ENCODE measurements around the gene SEMA3C. TPM values are rescaled to one million over a fixed set of nuclear protein-coding genes. Genes with fewer than 3 reads are reported as not detected.
A peak's percentile ranks its signal among the peaks of the same experiment; 100 is the strongest.

SEMA3C gene
- total and polyA plus RNA-seq, 7 donors, result 8.4 to 298 (median 213) TPM

DNA sequence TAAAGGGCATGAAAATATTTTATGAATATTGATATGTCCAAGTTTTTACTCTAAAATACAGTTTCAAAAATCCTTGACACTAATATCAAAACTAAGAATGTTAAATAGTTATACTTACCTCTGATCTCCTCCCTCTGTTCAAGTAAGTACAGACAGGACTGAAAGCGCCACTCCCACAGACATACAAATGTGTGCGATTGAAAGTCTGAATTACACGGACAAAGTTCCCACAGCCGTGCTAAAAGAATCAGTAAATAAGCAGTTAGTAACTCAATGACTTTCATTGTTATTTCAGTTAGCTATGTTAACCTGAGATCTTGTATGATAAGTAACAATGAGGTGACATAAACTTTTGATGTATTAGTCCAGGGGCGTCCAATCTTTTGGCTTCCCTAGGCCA is 100.7 kb downstream of the SEMA3C start:
- TF ChIP-seq POLR2AphosphoS5 (IDR thresholded peaks at IDR 0.05) (no peak), EP300 (IDR thresholded peaks at IDR 0.05) (no peak), POLR2A (IDR thresholded peaks at IDR 0.05) (no peak)
- TF ChIP-seq, protein P1, sequence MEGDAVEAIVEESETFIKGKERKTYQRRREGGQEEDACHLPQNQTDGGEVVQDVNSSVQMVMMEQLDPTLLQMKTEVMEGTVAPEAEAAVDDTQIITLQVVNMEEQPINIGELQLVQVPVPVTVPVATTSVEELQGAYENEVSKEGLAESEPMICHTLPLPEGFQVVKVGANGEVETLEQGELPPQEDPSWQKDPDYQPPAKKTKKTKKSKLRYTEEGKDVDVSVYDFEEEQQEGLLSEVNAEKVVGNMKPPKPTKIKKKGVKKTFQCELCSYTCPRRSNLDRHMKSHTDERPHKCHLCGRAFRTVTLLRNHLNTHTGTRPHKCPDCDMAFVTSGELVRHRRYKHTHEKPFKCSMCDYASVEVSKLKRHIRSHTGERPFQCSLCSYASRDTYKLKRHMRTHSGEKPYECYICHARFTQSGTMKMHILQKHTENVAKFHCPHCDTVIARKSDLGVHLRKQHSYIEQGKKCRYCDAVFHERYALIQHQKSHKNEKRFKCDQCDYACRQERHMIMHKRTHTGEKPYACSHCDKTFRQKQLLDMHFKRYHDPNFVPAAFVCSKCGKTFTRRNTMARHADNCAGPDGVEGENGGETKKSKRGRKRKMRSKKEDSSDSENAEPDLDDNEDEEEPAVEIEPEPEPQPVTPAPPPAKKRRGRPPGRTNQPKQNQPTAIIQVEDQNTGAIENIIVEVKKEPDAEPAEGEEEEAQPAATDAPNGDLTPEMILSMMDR (IDR thresholded peaks at IDR 0.05), result no peak
- no peak overlapping the region for H3K4me3 ChIP-seq
- WGBS, 2 donors, result 37 to 81% methylated on average over 5 of the region's 5 CpGs

DNA sequence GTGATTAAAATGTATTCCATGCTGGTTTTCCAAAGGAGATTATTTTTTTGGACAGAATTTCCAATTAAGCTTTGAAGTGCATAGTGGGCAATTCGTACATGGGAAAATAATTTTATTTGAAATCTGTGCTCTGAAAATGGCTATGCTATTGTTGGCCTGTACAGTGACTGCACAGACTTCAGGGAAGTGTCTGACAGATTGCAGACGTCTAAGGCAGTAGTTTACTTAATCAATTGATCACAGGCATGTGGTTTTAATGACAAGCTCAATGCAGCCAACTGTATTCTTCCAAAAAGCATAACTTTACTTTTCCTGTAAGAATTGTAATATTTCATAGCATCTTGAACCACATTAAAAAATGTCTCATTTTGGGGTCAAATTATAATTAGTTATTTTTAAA is 102.0 kb downstream of the SEMA3C start:
- no peak overlapping the region for H3K4me3 ChIP-seq
- WGBS, 2 donors, result 80 to 83% methylated on average over 2 of the region's 2 CpGs
- peaks cover 0 to 8% (median 0%) of the 10 kb centered on the region in 4 donors for H3K36me3 ChIP-seq
- H3K9me3 ChIP-seq, result no peaks in the 10 kb centered on the region
- H3K27me3 ChIP-seq, result no peaks in the 10 kb centered on the region
- no peak for DNase-seq
- intact Hi-C loops (cut with DNase I), result no loop called here
- H3K27ac ChIP-seq, result no peak overlapping the region
- H3K4me1 ChIP-seq, result peaks cover 0 to 6% (median 2%) of the 10 kb centered on the region in 4 donors
- TF ChIP-seq POLR2AphosphoS5 (IDR thresholded peaks at IDR 0.05), result no peak
- TF ChIP-seq POLR2A (IDR thresholded peaks at IDR 0.05), result no peak
- TF ChIP-seq, protein P1 (IDR thresholded peaks at IDR 0.05), result no peak
- no peak for TF ChIP-seq EP300 (IDR thresholded peaks at IDR 0.05)

More for the DNA sequence above, 100.7 kb downstream of the SEMA3C start:
- Histone ChIP-seq H3K9me3 (no peaks in the 10 kb centered on the region), H3K4me1 (peaks cover 0 to 18% (median 13%) of the 10 kb centered on the region in 4 donors), H3K27me3 (no peaks in the 10 kb centered on the region), H3K36me3 (peaks cover 0 to 8% (median 0%) of the 10 kb centered on the region in 4 donors), H3K27ac (no peak overlapping the region)
- no peak for DNase-seq
- intact Hi-C loops (cut with DNase I), result no loop called here

DNA sequence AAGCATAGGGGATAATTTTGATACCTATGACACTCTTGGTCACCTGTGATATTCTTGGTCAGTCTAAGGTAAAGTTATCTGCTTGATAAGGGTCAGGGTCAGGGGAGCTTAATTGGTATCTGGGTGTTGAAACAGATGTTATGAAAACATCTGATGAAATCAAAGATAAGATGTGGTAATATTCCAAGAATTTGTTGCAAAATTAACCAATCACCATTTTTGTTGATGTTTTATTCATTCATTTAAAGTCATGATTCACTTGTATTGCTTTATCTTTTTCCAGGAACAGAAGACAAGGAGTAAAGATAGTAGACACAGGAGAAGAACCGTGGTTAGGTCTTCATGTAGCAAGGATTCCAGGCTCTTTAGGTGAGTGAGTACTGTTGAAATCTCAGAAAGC is 103.1 kb downstream of the SEMA3C start:
- H3K4me3 ChIP-seq, result no peak overlapping the region
- DNase-seq, result no peak
- no peaks in the 10 kb centered on the region for H3K27me3 ChIP-seq
- intact Hi-C loops (cut with DNase I), result no loop called here
- 83 to 92% methylated on average over 1 of the region's 1 CpG for WGBS, 2 donors
- H3K27ac ChIP-seq, result no peak overlapping the region
- peaks cover 0 to 4% (median 0%) of the 10 kb centered on the region in 4 donors for H3K4me1 ChIP-seq
- peaks cover 0 to 8% (median 0%) of the 10 kb centered on the region in 4 donors for H3K36me3 ChIP-seq
- TF ChIP-seq EP300 (IDR thresholded peaks at IDR 0.05), result no peak
- no peak for TF ChIP-seq POLR2AphosphoS5 (IDR thresholded peaks at IDR 0.05)
- no peaks in the 10 kb centered on the region for H3K9me3 ChIP-seq

DNA sequence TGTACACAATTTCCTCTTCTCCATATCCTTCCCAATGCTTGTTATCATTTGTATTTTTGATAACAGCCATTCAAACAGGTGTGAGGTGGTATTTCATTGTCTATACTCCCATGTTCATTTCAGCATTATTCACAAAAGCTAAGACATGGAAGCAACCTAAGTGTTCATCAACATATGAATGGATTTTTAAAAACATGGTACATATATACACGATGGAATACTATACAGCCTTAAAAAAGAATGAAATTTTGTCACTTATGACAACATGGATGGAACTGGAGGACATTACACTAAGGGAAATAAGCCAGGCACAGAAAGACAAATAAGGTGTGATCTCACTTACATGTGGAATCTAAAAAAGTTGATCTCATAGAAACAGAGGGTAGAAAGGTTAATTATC is 109.3 kb downstream of the SEMA3C start:
- peaks cover 0 to 23% (median 14%) of the 10 kb centered on the region in 4 donors for H3K4me1 ChIP-seq
- H3K27me3 ChIP-seq, result no peaks in the 10 kb centered on the region
- WGBS, 2 donors, result 86 to 96% methylated on average over 1 of the region's 1 CpG
- intact Hi-C loops (cut with DNase I), result no loop called here
- no peaks in the 10 kb centered on the region for H3K9me3 ChIP-seq
- no peak for DNase-seq
- H3K36me3 ChIP-seq, result peaks cover 0 to 22% (median 0%) of the 10 kb centered on the region in 4 donors
- H3K27ac ChIP-seq, result no peak overlapping the region
- TF ChIP-seq POLR2A (IDR thresholded peaks at IDR 0.05) (no peak), EP300 (IDR thresholded peaks at IDR 0.05) (no peak), POLR2AphosphoS5 (IDR thresholded peaks at IDR 0.05) (no peak)
- TF ChIP-seq, protein P1 (IDR thresholded peaks at IDR 0.05), result no peak
- H3K4me3 ChIP-seq, result no peak overlapping the region

DNA sequence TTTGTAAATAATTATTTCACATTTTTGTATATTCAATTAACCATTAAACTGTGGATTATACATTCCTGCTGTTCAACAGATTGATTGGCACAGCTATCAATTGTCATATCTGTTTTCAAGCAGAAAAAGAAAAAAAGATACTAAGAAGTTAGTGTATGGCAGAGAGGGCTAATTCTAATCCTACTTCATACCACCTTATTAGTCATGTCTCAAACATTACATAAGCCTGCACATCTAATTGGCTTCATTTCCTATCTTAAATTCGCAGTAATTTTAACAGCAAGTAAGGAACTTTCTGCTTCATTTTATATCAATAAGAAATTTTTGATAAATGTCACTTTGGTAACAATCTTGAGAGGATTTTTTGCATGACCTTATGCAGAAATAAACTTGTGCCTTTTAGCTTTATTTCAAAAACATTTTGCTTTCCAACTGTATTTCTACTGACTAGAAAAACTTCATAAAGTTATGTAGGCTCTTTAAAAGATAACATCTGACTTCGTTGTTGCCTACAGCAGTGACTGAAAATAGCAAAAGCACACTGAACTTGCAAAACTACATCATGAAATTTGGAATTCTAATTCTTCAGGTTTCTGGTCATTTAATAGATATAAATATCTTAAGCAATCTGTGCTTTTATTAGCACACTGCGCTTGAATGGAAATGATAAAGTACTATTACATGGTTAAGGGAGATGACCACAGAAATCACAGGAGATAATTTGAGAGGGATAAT is 111.5 kb downstream of the SEMA3C start:
- DNase-seq, result no peak
- Histone ChIP-seq H3K27me3 (no peaks in the 10 kb centered on the region), H3K36me3 (peaks cover 0 to 37% (median 0%) of the 10 kb centered on the region in 4 donors), H3K4me1 (peaks cover 0 to 25% (median 14%) of the 10 kb centered on the region in 4 donors), H3K9me3 (no peaks in the 10 kb centered on the region), H3K4me3 (no peak overlapping the region), H3K27ac (peak overlapping the region in 3 of 4 donors; percentile 48 to 52 (median 50))
- TF ChIP-seq EP300 (IDR thresholded peaks at IDR 0.05) (no peak), POLR2AphosphoS5 (IDR thresholded peaks at IDR 0.05) (no peak), POLR2A (IDR thresholded peaks at IDR 0.05) (no peak)
- TF ChIP-seq, protein P1 (IDR thresholded peaks at IDR 0.05), result no peak
- intact Hi-C loops (cut with DNase I), result no loop called here
- 82 to 87% methylated on average over 3 of the region's 3 CpGs for WGBS, 2 donors

Measured in sigmoid colon (tissue), 7 donors.